HG03060 (cell line): ENCODE results near the gene RANBP17.
"Not testable (repeated sequence)": the region's sequence is repeated elsewhere in the genome, so short reads cannot be mapped to it uniquely, and the experiment has no call there.

ENCODE experiments used
- ATAC-seq: cut with Tn5 transposase; IDR thresholded peaks from one replicate; pipeline ENCODE4 v1.9.1; 2021; ENCODE audit warnings: low read depth, moderate number of reproducible peaks; ENCODE audit not compliant: unreplicated experiment

The RANBP17 gene

GRCh38 chr5:170937072-170937471, 75.3 kb downstream of the RANBP17 start:
- no peak for ATAC-seq

GRCh38 chr5:170937914-170938313, 76.1 kb downstream of the RANBP17 start:
- ATAC-seq = no peak

- ATAC-seq = no peak
Observed at GRCh38 chr5:170939178-170939577, 77.4 kb downstream of the RANBP17 start.

DNA sequence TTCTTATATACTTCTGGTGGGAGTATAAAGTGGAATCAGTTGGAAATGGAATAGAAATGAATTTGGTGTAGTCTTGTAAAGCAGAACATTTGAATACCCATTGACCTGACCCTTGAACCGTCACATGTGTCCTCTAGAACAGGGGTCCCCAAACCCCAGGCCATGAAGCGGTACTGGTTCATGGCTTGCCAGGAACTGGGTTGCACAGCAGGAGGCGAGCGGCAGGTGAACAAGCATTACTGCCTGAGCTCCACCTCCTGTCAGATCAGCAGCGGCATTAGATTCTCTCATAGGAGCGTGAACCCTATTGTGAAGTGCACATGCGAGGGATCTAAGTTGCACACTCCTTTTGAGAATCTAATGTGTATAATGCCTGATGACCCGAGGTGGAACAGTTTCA, 80.0 kb downstream of the RANBP17 start:
- no peak for ATAC-seq

GRCh38 chr5:170945275-170945674, 83.5 kb downstream of the RANBP17 start:
- ATAC-seq = no peak

- ATAC-seq = no peak
Observed at GRCh38 chr5:170960567-170960966, 98.7 kb downstream of the RANBP17 start.

DNA sequence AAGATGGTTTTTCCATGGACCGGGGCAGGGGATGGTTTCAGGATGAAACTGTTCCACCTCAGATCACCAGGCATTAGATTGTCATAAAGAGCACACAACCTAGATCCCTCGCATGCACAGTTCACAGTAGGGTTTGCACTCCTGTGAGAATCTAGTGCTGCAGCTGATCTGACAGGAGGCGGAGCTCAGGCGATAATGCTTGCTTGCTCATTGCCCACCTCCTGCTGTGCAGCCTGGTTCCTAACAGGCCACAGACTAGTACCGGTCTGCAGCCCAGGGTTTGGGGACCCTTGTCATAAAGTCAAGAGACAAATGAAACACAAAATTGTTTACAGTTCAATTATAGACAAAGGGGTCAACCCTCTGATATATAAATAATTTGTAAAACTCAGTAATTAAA, 101.7 kb downstream of the RANBP17 start:
- no peak for ATAC-seq

- ATAC-seq = no peak
Observed at GRCh38 chr5:170974461-170974860, 112.6 kb downstream of the RANBP17 start.

- ATAC-seq = not testable (repeated sequence)
Observed at GRCh38 chr5:170980261-170980660, 118.4 kb downstream of the RANBP17 start.

DNA sequence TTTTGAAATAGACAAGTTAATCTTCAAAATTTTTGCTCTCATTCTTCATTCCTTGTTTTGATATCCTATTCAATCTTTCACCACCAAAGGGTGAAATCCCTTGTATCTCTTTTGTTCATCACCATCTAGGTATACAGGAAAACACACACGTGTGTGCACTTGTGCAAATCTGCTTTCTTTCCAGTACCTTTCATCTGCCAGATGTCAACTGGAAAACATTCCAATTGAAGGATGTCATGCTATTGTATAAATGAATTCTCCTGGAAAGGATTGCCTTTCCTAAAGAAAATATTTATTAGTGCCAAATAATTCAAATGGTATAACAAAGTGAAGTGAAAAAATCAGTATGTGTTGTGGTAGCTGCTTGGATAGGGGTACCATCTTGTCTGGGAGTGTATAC, 123.7 kb downstream of the RANBP17 start:
- no peak for ATAC-seq

GRCh38 chr5:170986598-170986997, 124.8 kb downstream of the RANBP17 start:
- no peak for ATAC-seq

- no peak for ATAC-seq
Observed at GRCh38 chr5:170993476-170993875, 131.7 kb downstream of the RANBP17 start.

DNA sequence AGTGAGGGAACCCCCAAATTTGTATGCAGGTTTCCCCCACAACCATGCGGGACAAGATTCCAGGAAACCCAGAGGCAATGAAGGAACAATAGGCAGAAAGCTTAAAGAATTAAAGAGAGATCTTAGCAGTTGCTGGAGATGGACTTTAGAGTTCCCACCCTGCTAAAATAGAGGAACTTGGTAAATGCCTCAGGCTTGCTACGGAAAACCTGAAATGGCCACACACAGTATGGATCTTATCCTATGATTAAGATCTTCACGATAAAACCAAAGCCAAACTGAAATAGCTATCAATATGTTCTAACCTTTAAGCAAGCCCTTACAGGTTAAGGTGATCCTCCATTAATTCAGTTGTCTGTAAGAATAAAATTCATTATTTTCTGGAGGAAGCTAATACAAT, 148.3 kb downstream of the RANBP17 start:
- ATAC-seq = no peak

DNA sequence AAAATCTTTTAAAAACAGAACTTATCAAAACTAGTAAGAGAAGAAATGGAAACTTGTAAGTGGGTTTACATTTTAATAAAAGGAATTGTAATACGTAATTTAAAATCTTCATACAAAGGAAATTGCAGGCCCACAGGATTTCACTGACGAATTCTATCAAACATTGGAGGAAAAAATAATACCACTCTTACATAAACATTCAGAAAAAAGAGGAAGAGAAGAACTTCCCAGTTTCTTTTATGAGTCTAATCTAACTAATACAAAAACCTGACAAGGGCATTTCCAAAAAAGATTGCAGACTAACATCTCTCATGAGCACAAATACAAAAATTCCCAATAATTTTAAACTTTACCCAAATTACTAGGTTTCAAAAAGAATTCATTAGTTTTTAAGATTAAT, 149.0 kb downstream of the RANBP17 start:
- no peak for ATAC-seq

GRCh38 chr5:171023508-171023907, 161.7 kb downstream of the RANBP17 start:
- ATAC-seq = no peak

- no peak for ATAC-seq
Observed at GRCh38 chr5:171024084-171024483, 162.3 kb downstream of the RANBP17 start.

DNA sequence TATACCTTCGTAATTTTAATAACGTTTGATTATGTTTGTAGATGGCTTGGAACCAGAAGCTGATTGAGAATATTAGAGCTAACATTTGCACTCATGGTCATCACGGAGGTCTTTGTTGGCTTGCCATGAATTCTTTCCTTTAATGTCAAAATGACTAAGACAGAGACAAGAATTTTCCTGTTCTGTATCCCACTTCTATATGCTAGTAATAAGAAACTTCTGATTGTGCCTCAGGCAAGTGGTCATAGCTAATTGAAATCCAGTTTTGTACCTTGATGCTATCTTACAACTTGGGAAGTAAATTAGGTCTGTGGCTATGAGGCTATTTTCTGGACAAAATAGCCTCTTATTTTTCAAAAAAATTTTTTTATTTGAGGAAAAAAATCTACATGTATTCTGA, 167.6 kb downstream of the RANBP17 start:
- no peak for ATAC-seq

DNA sequence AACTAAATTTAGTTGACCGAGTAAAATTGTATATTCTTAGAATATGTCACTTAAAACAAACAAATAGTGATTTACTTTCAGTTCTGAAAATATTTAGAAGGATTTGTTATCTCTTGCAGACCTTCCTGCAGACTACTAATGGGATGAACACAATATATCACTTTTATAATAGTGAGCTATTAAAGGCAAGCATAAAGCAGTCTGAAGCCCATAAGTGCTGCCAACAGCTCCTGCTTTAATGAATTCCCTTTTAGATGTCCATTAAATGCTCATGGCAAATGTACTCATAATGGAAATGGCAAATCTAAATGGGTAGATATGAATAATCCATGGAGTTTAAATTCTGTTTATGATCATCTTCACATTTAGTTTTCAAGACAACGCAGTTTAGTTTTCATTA, 170.2 kb downstream of the RANBP17 start:
- ATAC-seq = no peak

DNA sequence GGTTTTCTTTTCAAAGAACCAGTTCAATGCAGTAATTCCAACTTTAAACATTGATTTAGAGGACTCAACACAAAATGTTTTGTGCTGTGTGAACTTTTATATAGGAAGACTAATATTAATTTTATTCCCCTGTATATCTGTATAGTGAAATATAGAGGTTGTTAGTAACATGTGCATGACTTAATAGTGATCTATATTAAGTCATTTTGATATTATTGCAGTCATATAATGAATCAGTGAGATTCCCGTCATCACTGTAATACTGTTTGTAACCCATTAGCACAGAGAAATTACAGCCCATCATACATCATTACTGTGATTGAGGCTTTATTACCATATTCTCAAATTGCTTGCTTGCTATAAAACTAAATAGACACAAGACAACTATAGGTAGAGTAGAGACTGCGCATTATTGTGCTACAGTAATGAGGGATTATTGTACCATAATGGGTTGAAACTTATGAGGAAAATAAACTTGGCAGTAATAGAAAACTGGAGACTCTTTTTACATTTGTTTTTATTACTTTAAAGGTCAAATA, 170.7 kb downstream of the RANBP17 start:
- ATAC-seq = no peak

DNA sequence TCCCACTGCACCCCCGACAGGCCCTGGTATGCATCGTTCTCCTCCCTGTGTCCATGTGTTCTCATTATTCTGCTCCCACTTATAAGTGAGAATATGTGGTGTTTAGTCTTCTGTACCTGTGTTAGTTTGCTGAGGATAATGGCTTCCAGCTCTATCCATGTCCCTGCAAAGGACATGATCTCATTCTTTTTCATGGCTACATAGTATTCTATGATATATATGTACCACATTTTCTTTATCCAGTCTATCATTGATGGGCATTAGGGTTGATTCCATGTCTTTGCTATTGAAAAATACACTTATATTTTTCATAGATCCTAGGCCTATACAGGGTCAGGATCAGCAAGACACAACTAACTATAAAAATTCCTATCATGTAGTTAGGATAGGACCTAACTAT, 180.1 kb downstream of the RANBP17 start:
- ATAC-seq = not testable (repeated sequence)

DNA sequence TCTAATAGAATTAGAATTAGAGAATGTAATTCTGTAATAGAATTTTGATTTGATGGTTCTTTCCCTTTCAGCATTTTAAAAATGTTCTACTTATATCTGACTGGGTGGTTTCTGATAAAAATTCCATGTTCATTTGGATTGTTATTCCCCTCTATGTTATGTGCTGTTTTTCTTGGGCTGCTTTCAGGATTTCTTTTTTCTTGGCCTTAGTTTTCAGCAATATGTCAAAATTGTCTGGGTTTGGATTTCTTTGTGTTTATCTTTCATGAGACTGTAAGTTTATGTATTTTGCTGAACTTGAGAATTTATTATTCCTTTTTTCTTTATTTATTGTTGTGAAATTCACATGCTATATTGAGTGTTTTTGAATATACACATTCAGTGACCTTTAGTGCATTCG, 189.1 kb downstream of the RANBP17 start:
- no peak for ATAC-seq

DNA sequence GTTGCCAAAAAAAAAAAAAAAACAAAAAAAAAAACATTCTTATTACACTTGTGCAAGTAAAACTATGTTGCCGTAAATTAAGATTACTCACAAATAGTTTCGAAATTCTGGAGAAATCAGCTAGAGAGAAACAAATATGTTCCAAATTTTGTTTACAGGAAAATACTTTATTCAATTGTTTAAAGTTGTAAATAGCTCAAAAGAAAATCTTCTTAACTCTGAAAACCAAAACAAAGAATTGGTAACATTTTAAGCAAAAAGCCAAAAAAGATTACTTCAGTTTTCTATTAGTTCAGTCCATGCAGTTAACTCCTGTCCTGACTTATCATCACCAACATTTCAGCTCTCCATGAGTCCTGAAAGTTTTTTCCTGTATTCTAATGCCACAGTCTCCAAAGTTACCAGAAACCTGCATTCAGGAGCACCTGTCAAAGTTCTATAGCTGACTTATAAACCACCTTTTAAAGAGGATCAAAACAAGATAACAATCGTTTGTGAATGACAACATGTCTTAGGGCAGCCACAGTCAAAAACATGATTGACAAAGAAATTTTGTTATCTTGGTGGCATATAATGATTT, 194.1 kb downstream of the RANBP17 start:
- no peak for ATAC-seq
